ENCODE measurements around the gene HRK. TPM values are rescaled to one million over a fixed set of nuclear protein-coding genes. Genes with fewer than 3 reads are reported as not detected.
A peak's percentile ranks its signal among the peaks of the same experiment; 100 is the strongest.
"Not testable (repeated sequence)": the region's sequence is repeated elsewhere in the genome, so short reads cannot be mapped to it uniquely, and the experiment has no call there.

The HRK gene
- total RNA-seq, 1 experiment from 2014 or later = 0.25 TPM

DNA sequence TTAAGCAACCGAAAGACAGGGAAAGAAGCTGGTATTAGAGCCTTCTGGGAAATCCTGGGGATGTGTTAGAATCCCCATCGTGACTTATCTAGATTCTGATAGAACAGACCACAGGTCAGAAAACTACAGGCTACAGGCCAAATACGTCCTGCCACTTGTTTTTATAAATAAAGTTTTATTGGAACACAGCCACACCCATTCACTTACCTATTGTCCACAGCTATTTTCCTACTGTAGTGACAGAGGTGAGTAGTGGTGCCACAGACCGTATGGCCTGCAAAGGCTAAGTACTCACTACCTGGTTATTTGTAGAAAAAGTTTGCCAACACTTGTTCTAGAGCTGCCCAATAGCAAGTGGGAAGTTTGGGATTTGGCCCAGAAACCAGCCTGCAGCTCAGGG, 53.8 kb downstream of the HRK start:
- no peak for DNase-seq (ENCODE audit: extremely low read depth, low read depth)

DNA sequence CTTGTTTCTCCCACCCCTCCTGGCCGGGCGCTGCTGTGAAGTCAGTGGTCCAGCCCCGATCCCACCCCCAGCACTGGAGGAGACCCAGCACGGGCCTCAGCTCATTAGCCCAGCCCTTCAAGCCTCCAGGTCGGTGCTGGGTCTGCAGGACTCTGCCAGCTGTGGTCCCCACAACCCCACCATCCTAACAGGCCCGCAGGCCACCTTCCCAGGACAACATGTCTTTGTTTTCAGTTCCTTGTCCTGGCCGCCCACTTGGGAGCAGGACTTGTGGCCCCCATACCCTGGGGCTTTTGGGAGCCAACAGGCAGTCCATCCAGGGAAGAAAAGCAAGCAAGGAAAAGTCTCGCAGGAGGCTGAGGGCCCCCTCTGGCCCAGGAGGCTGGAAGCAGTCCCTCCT, 60.0 kb downstream of the HRK start:
- no peak for DNase-seq (ENCODE audit: extremely low read depth, low read depth)

DNA sequence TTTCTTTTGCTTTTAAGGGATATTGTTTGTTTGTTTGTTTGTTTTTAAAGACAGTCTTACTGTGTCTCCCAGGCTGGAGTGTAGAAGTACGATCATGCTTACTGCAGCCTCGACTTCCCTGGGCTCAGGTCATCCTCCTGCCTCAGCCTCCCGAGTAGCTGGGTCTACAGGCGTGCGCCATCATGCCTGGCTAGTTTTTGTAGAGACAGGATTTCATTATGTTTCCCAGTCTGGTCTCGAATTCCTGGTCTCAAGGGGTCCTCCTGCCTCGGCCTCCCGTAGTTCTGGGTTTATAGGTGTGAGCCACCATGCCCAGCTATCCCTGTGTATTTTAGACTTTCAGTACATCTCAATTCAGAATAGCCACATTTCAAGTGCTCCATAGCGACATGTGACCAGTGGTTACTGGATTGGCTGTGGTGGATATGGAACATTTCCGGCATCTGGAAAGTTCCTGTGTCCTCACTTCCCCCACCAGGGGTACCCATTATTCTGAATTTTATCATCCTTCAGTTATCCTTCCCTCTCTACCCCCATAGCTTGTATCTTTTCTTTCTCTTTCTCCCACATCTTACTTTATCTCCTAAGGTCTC, 61.1 kb downstream of the HRK start:
- no peak for DNase-seq (ENCODE audit: extremely low read depth, low read depth)

DNA sequence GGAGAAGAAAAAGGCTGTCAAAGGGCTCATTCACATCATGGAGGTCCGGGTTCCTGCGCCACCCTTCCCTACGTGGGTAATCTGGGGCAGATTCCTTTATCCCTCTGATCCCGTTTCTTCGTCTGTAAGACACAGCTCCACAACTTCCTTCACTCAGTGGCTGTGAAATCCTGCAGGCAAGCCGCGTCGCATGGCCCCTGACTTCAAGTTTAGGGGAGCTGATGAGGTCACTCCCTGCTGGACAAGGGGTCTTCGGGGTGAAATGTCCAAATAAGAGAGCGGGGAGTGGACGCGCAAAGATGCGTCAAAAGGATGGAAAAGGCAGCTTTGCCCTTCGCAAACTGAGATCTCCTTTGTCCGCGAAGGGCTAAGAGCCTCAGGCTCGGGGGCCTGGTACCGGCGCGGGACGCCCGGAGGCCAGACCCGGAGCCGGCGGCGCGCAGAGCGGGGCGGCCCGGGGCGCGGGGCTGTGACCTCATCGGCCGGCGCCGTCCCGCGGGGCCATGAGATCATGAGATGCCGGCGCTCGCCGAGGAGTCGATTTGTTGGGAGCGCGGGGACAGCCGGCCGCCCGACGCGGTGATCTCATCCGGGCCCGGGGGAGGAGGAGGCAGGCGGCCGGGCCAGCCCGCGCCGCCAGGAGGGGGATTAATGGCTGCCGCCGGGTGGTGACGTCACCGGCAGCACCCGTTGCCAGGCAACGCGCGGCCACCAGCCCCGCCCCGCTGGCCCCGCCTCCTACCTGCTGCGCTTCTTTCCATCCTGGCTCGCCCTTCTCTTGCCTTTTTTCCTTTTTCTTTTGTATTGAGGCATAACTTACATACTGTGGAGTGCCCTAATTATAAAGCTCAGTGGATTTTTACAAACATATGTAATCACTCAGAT, 62.1 kb downstream of the HRK start:
- DNase-seq (ENCODE audit: extremely low read depth, low read depth) = peak; percentile 90

DNA sequence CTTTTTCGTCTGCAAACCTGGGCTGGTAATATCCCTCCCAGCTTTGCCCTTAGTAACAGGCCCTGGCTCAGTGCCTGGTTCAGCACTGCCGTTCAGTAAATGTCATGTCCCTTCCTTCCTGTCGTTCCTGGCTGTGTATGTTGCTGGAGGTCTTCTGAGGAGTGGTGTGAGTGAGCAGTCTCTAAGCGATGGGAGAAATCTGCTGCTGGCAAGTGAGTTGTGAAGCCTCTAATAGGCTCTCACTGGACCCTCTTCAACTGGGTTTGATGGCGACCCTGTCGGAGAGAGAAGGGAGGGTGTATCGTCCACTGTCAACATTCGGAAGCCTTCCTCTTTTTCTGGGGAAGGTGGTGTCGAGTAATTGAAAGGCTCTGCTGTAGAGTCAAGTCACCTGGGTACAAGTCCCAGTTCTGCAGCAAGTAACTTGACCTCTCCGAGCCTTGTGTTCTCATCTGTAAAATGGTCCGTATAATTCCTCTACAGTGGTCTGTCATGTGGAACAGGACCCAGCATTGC, 62.8 kb downstream of the HRK start:
- no peak for DNase-seq (ENCODE audit: extremely low read depth, low read depth)

DNA sequence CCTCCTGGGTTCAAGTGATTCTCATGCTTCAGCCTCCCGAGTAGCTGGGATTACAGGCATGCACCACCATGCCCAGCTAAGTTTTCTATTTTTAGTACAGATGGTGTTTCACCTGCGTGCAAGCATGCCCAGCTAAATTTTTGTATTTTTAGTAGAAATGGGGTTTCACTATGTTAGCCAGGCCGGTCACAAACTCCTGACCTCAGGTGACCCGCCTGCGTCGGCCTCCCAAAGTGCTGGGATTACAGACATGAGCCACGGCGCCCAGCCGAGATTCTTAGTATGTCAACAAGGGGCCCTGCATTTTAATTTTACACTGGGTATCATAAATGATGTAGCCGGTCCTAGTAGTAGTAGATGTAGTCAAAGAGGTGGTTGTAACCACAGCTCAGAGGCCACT, 66.5 kb downstream of the HRK start:
- DNase-seq (ENCODE audit: extremely low read depth, low read depth) = not testable (repeated sequence)

DNA sequence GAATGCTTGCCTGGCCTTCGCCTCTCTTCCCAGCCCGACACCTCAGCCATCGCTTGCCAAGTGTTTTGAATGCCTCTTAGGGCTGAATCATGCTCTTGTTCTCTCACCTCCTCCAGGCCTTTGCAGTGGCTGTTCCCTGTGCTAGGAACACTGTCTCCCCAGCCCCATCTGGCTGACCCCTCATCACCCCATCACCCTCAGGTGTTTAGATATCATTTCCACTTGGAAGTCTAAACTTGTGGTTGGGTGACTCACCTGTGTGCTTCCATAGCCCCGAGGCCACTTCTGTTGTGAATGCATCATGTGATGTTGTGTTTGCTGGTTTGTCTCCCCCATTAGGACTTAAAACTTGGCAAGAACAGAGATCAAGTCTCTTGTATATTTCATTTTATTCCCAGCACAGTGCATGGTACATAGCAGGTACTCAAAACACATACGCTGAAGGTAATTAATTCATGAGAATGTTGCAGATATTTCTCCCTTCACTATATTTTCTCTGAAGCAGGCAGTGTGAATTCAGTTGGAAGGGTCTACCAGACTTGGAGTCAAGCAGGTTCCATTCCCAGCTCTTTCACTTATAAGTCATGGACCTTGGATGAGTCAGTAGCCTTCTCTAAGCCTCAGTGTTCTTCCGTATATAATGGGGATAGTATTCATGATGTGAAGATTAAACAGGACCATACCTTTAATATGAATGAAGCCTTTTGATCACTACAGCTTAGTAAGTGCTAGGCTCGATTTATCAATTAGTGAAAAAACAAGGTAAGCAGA, 67.8 kb downstream of the HRK start:
- no peak for DNase-seq (ENCODE audit: extremely low read depth, low read depth)

DNA sequence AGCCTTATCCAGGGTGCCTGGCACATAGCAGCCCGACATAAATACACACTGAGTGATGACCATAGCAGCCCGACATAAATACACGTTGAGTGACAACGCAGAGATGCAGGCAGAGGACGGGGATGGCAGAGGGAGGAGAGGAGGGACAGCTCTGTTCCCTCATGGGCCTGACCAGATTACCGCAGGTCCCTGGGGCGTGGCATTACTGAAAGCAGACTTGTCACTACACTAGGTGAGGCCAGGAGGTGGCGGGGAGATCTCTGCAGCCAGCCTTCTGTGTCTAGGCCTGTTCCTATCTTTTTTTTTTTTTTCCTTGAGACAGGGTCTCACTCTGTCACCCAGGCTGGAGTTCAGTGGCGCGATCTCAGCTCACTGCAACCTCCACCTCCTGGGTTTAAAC, 69.0 kb downstream of the HRK start:
- no peak for DNase-seq (ENCODE audit: extremely low read depth, low read depth)

DNA sequence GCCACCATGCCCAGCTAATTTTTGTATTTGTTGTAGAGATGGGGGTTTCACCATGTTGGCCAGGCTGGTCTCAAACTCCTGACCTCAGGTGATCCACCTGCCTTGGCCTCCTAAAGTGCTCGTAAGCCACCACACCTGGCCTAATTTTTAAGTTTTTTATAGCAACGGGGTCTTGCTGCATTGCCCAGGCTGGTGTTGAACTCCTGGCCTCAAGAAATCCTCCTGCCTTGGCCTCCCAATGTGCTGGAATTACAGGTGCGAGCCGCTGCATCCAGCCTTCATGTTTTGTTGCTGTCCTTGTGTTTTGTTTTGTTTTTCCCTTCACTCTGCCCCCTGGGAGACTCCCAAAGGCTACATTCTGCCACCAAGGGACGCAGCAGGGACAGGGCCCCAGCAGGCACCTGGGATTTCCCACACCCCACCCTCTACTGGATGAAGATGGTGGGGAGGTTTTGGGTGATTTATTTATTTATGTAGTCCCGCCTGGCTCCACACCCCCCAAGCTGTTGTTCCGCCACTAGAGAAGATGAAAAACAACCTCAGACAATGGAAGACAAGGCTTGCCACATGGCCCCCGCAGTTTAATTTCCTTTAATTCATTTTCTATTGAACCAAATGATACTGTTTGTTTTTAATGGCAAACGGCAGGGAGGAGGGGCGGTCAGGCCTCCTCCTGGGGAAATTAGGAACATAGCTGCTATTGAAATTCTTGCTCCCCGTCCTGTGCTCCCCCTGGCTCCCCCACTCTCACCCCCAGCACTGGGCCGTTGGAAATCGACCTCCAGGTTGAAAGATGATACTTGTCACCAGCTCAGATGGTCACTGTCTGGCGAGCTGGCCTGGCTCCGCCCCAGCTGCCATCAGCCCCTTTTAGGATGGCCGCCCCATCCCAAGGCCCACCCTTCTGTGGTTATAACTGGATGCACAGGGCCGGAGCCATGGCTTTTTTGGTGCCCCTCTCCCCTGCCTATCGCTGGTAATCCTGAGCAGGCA, 72.8 kb downstream of the HRK start:
- no peak for DNase-seq (ENCODE audit: extremely low read depth, low read depth)

DNA sequence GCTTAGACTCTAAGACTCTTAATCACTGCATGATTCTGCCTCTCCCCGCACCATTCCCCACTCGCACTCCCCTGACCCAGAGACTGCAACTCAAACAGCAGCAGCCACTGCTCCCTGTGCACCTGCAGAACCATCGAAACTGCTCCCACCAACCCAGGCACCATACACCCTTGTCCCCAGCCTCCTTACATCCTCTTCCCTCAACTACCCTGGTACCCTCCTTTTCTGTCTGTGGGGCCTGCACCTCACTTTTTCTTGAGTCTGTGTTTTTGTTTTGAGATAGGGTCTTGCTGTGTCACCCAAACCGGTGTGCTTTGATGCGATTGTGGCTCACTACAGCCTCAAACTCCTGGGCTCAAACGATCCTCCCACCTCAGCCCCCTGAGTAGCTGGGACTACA, 73.7 kb downstream of the HRK start:
- no peak for DNase-seq (ENCODE audit: extremely low read depth, low read depth)

DNA sequence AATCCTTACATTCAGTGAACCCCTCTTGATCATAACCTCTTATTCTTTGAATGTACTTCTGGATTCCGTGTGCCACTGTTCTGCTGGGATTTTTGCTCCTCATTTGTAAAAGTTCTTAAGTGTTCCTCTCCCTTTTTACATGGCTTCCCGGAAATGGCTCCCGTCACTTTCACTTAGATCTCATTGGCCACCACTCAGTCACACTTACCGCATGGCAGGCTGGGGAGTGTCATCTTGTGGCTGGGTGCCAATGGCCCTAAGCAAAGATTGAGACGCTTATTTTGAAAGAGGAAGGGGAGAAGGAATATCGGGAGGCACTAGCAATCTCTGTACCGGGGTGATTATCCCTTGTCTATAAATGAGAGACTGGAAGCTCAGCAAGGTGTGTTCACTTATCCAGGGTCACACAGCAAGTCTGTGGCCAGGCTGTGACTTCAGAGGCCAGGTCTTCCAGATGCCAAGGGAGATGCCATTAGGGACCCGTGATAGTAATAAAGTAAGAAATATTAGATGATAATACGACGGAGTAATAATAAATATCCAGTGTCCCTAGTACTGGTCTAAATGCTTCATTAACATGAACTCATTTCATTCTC, 74.3 kb downstream of the HRK start:
- DNase-seq (ENCODE audit: extremely low read depth, low read depth) = no peak

Other genes with a start within 250 kb of the HRK start
- gene SPRING1, start 143.4 kb downstream of the HRK start, total RNA-seq (2014; rRNA removed; shearing (Covaris generic)) = 19.1 and 21.2 TPM in 2 replicates
- 16.5 and 20.8 TPM in 2 replicates for gene RNFT2, start 143.1 kb downstream of the HRK start, total RNA-seq (2014; rRNA removed; shearing (Covaris generic))
- 7.8 and 8.2 TPM in 2 replicates for gene FBXW8, start 29.5 kb upstream of the HRK start, total RNA-seq (2014; rRNA removed; shearing (Covaris generic))
- gene TESC, start 218.0 kb upstream of the HRK start, total RNA-seq (2014; rRNA removed; shearing (Covaris generic)) = 61.3 and 66.4 TPM in 2 replicates

Data from NCI-H460 (cell line).